Spleen (tissue), 7 donors: ENCODE data around the gene GAL3ST2.

ENCODE experiments used
- CTCF ChIP-seq, 11 experiments: fragments of 200-600 bp in 7 of 11; fragments of 450-650 bp in 4 of 11; sonication (generic) in 4 of 11; IDR thresholded peaks in 8 of 11; conservative IDR thresholded peaks in 3 of 11; 1 replicate in 7 of 11; 2 replicates in 4 of 11; pipeline versions ENCODE4 v1.4.0 to v1.8.0; 2016 to 2021; ENCODE audit warnings: antibody characterized with exemption in 11 of 11, inconsistent platforms in 4 of 11, mild to moderate bottlenecking in 1 of 11
- POLR2A ChIP-seq, 3 donors: fragments of 450-650 bp; IDR thresholded peaks; one replicate each; pipeline ENCODE4 v1.5.1; 2017; ENCODE audit warnings: antibody characterized with exemption in 3 of 3, mild to moderate bottlenecking in 1 of 3
- POLR2AphosphoS5 ChIP-seq, 3 donors: sonication (generic); formaldehyde crosslinking; IDR thresholded peaks; one replicate each; pipeline ENCODE4 v1.5.1; 2017; ENCODE audit warnings: antibody characterized with exemption in 3 of 3
- donor health status: DM: no; HTN: no; CAD: no; lungs with moderate emphysema.
- donor health status: DM: no; HTN: no; CAD: no.
- donor health status: DM: no; HTN: no; CAD: no.

GRCh38 chr2:241748468-241749256 is 28.0 kb upstream of the GAL3ST2 start:
- TF ChIP-seq CTCF (IDR thresholded peaks at IDR 0.05 in 8 of 11, conservative IDR thresholded peaks at IDR 0.05 in 3 of 11), result no peak
- TF ChIP-seq POLR2AphosphoS5 (IDR thresholded peaks at IDR 0.05), result peak in 1 of 3 donors; percentile 18
- TF ChIP-seq POLR2A (IDR thresholded peaks at IDR 0.05), result no peak
